Spleen (tissue), 7 donors: Measurements from ENCODE around the gene MAGEA12.
"Not testable (repeated sequence)": the region's sequence is repeated elsewhere in the genome, so short reads cannot be mapped to it uniquely, and the experiment has no call there.

Experiments
- CTCF ChIP-seq, 11 experiments: fragments of 200-600 bp in 7 of 11; fragments of 450-650 bp in 4 of 11; sonication (generic) in 4 of 11; IDR thresholded peaks in 8 of 11; conservative IDR thresholded peaks in 3 of 11; 1 replicate in 7 of 11; 2 replicates in 4 of 11; pipeline versions ENCODE4 v1.4.0 to v1.8.0; 2016 to 2021; ENCODE audit warnings: antibody characterized with exemption in 11 of 11, inconsistent platforms in 4 of 11, mild to moderate bottlenecking in 1 of 11
- POLR2A ChIP-seq, 3 donors: fragments of 450-650 bp; IDR thresholded peaks; one replicate each; pipeline ENCODE4 v1.5.1; 2017; ENCODE audit warnings: antibody characterized with exemption in 3 of 3, mild to moderate bottlenecking in 1 of 3
- POLR2AphosphoS5 ChIP-seq, 3 donors: sonication (generic); formaldehyde crosslinking; IDR thresholded peaks; one replicate each; pipeline ENCODE4 v1.5.1; 2017; ENCODE audit warnings: antibody characterized with exemption in 3 of 3
- donor health status: DM: no; HTN: no; CAD: no; lungs with moderate emphysema.
- donor health status: DM: no; HTN: no; CAD: no.
- donor health status: DM: no; HTN: no; CAD: no.

- TF ChIP-seq POLR2A (IDR thresholded peaks at IDR 0.05); CTCF (IDR thresholded peaks at IDR 0.05 in 8 of 11, conservative IDR thresholded peaks at IDR 0.05 in 3 of 11); POLR2AphosphoS5 (IDR thresholded peaks at IDR 0.05): not testable (repeated sequence)
These were observed 33.2 kb upstream of the MAGEA12 start for GRCh38 chrX:152700390-152700789.
